Measurements from ENCODE around the gene RNF223. TPM values are rescaled to one million over a fixed set of nuclear protein-coding genes. Genes with fewer than 3 reads are reported as not detected.

The RNF223 gene
- total RNA-seq, 4 donors from 2014 or later: not detected

DNA sequence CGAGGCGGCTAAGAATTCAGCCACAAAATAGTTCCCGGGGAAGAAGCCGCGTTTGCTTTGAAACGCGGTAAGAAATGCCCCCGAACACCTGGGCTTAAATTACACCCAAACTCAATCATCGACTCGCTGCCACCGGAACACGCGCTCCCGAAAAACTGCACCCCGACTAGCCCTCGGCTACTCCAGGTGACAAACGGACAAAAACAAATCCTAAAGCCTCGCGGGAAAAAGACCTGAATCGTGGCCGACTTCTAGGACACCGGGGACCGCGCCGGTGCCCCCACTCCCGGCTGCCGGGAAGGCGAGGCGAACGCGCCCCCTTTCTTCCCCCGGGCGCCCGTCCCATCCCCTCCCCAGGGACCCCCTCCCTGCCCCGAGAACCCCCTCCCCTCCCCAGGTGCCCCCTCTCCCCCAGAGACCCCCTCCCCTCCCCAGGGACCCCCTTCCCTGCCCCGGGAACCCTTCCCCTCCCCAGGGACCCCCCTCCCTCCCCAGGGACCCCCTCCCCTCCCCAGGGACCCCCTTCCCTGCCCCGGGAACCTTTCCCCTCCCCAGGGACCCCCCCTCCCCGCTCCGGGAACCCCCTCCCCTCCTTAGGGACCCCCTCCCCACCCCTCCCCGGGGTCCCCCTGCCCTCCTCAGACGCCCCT, 41.2 kb upstream of the RNF223 start:
- DNase-seq (ENCODE audit: low spot score): no peak
- TF ChIP-seq, protein P1, sequence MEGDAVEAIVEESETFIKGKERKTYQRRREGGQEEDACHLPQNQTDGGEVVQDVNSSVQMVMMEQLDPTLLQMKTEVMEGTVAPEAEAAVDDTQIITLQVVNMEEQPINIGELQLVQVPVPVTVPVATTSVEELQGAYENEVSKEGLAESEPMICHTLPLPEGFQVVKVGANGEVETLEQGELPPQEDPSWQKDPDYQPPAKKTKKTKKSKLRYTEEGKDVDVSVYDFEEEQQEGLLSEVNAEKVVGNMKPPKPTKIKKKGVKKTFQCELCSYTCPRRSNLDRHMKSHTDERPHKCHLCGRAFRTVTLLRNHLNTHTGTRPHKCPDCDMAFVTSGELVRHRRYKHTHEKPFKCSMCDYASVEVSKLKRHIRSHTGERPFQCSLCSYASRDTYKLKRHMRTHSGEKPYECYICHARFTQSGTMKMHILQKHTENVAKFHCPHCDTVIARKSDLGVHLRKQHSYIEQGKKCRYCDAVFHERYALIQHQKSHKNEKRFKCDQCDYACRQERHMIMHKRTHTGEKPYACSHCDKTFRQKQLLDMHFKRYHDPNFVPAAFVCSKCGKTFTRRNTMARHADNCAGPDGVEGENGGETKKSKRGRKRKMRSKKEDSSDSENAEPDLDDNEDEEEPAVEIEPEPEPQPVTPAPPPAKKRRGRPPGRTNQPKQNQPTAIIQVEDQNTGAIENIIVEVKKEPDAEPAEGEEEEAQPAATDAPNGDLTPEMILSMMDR (IDR thresholded peaks at IDR 0.05): no peak
- ATAC-seq (ENCODE audit: low FRiP score): no peak

DNA sequence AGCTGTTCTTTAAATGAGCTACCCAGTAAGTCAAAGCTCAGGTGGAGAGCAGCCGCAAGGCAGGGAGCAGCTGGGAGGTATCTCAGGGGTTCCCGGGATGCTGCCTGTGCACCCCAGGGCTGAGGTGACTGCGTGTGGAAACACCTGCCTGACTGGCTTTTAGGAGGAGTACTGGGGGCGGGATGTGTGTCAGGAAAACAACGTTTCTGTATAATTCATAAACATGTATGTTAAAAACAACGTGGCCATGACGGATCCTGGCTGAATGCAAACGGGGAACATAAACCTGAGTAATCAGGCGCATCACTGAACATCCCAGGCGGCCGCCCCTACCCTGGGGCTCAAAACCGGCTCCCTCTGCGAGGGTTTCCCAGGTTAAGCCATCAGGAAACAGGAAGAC, 40.3 kb upstream of the RNF223 start:
- TF ChIP-seq, protein P1 (IDR thresholded peaks at IDR 0.05): no peak
- no peak for DNase-seq (ENCODE audit: low spot score)
- ATAC-seq (ENCODE audit: low FRiP score): no peak

DNA sequence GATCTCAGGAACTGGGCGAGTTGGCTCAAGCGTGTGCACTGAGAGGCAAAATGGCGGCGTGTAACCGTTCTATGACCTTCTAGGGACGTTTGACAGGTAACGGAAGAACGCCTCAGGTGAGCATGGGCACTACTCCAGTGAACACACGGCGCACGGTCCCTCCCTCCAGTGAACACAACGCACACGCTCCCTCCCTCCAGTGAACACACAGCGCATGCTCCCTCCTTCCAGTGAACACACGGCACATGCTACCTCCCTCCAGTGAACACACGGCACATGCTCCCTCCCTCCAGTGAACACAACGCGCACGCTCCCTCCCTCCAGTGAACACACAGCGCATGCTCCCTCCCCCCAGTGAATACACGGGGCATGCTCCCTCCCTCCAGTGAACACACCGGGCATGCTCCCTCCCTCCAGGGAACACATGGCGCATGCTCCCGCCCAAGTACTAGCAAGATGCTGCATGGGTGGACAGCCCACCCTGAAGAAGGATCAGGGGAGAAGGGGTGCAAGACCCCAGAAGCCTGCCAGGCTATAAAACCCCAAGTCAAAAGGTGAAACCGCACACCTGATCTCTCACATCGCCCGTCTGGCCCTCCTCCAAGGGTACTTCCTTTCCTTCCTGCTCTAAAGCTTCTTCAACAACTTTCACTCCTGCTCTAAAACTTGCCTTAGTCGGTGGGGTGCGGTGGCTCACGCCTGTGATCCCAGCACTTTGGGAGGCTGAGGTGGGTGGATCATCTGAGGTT, 38.3 kb upstream of the RNF223 start:
- TF ChIP-seq, protein P1 (IDR thresholded peaks at IDR 0.05): no peak
- ATAC-seq (ENCODE audit: low FRiP score) (no peak), DNase-seq (ENCODE audit: low spot score) (no peak)

DNA sequence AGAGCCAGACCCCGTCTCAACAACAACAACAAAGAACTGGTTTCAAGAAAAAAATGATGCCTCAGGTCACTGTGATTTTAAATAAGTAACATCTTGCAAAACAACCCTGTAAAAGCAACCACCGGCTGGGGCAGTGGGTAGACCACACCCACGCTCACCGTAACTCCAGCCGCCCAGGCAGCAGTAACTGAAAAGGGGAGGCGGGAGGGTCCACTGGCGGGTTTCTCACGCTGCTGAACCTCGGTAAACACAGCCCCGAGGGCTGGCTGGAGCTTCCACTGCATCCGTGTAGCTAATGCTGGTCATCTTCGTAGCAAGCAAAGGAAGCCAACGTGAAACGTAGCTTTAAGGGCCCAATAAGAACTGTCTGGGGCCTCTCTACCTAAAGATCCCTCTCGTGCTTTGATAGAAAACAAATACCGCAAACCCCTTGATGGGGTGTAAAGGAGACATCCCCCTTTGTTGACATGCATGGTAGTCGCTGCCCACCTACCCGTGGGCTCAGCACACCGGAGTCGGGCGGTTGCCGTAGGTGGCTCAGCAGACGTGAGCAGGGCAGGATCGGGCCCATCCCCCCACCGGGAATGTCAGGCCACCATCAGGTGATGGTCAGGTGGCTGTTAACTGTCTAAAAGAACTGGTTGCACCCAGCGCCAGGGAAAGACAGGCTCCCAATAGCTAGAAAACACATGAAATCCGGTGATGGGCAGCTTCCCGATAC, 37.6 kb upstream of the RNF223 start:
- TF ChIP-seq, protein P1 (IDR thresholded peaks at IDR 0.05): no peak
- DNase-seq (ENCODE audit: low spot score) (no peak), ATAC-seq (ENCODE audit: low FRiP score) (no peak)

DNA sequence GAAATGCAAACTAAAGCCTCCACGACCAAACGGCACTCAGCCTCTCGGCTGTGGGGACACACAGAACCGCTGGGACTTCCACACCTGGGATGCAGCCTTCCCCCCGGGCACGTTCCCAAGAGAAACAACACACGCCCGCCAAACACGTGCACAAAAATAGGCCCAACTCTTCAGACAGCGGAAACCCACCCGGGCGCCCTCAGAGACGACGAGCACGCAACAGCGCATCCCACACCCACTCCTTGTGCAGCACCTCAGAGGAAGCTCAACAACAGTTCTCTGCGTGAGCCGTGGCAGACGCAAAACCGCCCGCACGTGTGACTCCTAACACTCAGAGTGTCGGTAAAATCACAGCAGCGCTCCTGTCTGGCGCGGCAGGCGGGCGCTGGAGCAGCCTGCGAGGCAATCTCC, 36.5 kb upstream of the RNF223 start:
- TF ChIP-seq, protein P1 (IDR thresholded peaks at IDR 0.05): no peak
- no peak for DNase-seq (ENCODE audit: low spot score)

DNA sequence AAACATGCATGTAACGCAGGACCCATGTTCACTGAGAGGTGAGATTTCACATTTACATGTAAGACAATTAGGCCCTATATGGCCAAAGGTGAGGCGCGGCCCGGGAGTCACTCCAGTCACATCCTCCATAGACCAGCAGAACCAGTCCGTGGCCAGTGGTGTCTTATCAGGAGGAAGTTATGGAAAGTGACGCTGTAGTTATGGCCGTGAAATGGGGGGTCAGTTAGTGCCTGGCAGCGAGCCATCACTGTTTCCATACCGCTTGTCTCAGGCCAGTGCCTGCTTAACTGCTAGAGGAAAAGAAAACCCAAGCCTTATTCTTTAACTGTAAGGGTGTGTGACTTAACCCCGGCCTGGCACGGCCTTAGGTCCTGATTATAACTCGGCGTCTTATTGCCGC, 35.6 kb upstream of the RNF223 start:
- ATAC-seq (ENCODE audit: low FRiP score) (no peak), DNase-seq (ENCODE audit: low spot score) (no peak)
- TF ChIP-seq, protein P1 (IDR thresholded peaks at IDR 0.05): no peak

More for the DNA sequence above, 36.5 kb upstream of the RNF223 start:
- ATAC-seq (ENCODE audit: low FRiP score): no peak
